ENCODE data around the gene EPN2. TPM values are rescaled to one million over a fixed set of nuclear protein-coding genes. Genes with fewer than 3 reads are reported as not detected.

EPN2 gene
- total and polyA plus RNA-seq, 10 of the 15 experiments (the other 5 are each of a cell fraction or from before 2014, with no cell fraction given) = 0.26 to 8.4 (median 4.7) TPM

GRCh38 chr17:19329839-19330238 is 92.7 kb downstream of the EPN2 start (continued):
- no peak for TF ChIP-seq E2F8 (IDR thresholded peaks at IDR 0.05; ENCODE audit: low read depth, partially characterized antibody)
- no peak for TF ChIP-seq ZBTB33 (IDR thresholded peaks at IDR 0.05)
- TF ChIP-seq SMARCA5 (IDR thresholded peaks at IDR 0.05) = no peak
- no peak for TF ChIP-seq BCLAF1 (IDR thresholded peaks at IDR 0.05)

Measured in GM12878 (cell line).